GM19239 (cell line): ENCODE measurements around the gene EAPP.
"Not testable (repeated sequence)": the region's sequence is repeated elsewhere in the genome, so short reads cannot be mapped to it uniquely, and the experiment has no call there.

Experiments
- DNase-seq: peaks from one replicate; pipeline ENCODE4 v3.0.0; 2011; ENCODE audit warnings: low spot score; ENCODE audit not compliant: insufficient read length
- FAIRE-seq: peaks from 2 replicates; lab custom pipeline; 2011; peaks lifted over from hg19 to GRCh38; lab: Jason Lieb, UNC

Gene EAPP

DNA sequence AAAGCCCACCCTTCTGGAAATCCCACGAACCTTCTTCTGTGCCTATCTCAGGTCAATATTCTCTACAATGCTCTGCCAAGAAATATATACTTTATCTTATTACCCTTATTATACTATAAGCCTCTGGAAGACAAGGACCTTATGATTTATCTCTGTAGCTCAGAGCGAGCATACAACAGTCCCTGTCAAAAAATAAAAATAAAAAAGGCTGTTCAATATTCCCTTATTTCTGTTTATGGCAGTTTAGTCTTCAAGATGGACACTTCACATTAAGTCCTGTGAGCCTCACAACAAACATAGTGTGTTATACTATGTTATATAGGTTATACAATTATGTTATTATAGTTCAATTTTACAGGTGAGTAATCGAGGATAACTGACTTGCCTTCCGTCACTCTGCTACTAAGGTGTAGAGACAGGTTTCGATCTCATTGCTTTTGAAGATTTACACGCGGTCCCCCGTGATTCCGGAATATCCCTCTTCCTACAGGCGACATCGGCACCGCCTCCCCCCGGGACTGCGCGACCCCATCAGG, 562 bp downstream of the EAPP start:
- DNase-seq (no peak), FAIRE-seq (no peak)

DNA sequence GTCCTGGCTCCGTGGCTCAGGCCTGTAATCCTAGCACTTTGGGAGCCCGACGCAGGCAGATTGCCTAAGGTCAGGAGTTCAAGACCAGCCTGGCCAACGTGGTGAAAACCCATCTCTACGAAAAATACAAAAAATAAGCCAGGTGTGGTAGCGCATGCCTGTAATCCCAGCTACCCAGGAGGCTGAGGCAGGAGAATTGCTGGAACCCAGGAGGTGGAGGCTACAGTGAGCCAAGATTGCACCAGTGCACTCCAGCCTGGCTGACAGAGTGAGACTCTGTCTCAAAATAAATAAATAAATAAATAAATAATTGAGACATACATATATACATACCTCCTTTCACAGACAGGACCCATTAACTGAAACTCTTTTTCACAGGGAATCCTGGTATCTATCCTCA, 1.4 kb downstream of the EAPP start:
- not testable (repeated sequence) for FAIRE-seq, DNase-seq

GRCh38 chr14:34537677-34538009, 1.9 kb downstream of the EAPP start:
- FAIRE-seq: no peak
- no peak for DNase-seq

DNA sequence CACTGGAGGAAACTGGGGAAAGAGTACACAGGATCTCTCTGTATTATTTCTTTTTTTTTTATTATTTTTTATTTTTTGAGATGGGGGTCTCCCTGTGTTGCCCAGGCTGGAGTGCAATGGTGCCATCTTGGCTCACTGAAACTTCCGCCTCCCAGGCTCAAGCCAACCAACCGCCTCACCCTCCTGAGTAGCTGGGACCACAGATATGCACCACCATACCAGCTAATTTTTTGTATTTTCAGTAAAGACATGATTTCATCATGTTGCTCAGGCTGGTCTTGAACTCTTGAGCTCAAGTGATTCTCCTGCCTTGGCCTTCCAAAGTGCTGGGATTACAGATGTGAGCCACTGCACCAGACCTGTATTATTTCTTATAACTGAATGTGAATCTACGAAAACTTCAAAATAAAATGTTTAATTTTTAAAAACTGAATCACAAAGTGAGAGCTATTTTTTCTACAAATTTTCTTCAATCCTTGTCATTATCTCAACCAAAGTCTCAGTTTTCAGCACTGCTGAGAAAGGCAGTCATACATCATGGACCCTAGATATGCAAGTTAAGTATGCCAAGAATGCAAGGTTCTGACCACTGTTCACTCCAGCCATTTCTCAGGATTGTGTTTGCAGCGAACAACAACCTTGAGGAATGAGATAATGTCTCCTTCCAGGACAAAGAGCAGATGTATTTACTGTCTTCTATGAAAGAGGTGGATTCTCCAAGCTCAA, 2.4 kb downstream of the EAPP start:
- no peak for DNase-seq
- FAIRE-seq: no peak

GRCh38 chr14:34527591-34527990, 11.9 kb downstream of the EAPP start:
- DNase-seq (no peak), FAIRE-seq (no peak)

GRCh38 chr14:34524216-34524615, 15.3 kb downstream of the EAPP start:
- not testable (repeated sequence) for FAIRE-seq, DNase-seq

DNA sequence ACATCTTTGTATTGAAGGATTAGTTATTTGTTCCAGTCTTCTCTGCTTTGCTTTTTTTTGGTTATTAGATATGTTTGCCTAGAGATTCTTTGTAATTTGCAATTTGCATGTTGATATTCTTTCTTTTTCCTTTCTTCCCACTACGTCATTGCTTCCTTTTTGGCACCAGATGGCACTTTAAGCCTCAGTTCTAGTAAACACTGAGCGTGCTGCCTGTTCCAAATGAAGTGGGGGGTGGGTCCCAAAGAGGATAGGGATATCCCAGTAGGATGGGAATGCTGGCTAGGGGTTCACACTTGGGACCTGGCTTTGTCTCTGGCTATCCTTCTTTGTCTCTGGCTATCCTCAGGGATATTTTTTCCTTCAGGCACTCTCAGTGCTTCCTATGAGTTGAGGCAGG, 17.0 kb downstream of the EAPP start:
- DNase-seq: no peak

DNA sequence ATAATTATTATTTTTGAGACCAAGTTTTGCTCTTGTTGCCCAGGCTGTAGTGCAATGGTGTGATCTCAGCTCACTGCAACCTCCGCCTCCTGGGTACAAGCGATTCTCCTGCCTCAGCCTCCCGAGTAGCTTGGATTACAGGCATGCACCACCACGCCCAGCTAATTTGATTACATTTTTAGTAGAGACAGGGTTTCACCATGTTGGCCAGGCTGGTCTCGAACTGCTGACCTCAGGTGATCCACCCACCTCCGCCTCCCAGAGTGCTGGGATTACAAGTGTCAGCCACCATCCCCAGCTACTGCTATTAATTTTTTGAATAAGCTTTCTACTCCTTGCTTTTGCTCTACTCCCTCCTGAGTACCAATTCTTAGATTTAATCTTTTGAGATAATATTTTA, 18.4 kb downstream of the EAPP start:
- DNase-seq: not testable (repeated sequence)

More for the DNA sequence above, 17.0 kb downstream of the EAPP start:
- FAIRE-seq: no peak

DNA sequence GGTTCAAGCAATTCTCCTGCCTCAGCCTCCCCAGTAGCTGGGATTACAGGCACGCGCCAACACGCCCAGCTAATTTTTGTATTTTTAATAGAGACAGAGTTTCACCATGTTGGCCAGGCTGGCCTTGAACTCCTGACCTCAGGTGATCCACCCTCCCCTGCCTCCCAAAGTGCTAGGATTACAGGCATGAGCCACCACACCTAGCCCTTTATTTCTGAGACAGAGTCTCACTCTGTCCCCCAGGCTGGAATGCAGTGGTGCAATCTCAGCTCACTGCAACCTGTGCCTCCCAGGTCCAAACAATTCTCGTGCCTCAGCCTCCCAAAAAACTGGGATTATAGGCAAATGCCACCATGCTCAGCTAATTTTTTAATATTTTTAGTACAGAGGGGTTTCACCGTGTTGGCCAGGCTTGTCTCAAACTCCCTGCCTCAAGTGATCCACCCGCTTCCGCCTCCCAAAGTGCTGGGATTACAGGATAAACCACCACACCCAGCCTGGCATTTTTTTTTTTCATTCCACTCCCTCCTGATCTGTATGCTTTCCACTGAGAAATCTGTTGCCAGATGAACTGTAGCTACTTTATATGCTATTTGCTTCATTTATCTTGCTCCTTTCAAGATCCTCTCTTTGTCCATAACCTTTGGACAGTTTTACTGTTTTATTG, 19.1 kb downstream of the EAPP start:
- not testable (repeated sequence) for FAIRE-seq, DNase-seq

More for the DNA sequence above, 18.4 kb downstream of the EAPP start:
- FAIRE-seq: not testable (repeated sequence)

- FAIRE-seq (no peak), DNase-seq (no peak)
Observed at GRCh38 chr14:34507884-34508283, 31.6 kb downstream of the EAPP start.

DNA sequence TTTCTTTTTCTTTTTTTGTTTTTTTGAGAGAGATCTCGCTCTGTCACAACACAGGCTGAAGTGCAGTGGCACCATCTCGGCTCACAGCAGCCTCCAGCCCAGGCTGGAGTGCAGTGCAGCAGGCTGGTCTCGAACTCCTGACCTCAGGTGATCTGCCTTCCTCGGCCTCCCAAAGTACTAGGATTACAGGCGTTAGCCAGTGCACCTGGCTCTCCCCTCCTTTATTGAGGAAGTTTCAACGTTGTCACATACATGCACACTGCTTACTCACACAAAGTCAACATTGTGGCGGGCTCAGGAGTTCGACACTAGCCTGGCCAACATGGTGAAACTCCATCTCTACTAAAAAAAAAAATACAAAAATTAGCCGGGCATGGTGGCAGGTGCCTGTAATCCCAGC, 32.0 kb downstream of the EAPP start:
- DNase-seq (no peak), FAIRE-seq (no peak)

DNA sequence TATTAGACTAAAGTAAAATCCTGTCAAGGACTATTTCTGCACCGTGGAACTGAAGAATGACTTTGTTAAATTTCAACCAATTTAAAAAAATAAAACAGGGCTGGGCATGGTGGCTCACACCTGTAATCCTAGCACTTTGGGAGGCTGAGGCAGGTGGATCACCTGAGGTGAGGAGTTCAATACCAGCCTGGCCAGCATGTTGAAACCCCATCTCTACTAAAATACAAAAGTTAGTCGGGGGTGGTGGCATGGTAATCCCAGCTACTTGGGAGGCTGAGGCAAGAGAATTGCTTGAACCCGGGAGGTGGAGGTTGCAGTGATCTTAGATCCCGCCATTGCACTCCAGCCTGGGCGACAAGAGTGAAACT, 34.4 kb downstream of the EAPP start:
- not testable (repeated sequence) for FAIRE-seq

GRCh38 chr14:34504027-34504426, 35.5 kb downstream of the EAPP start:
- not testable (repeated sequence) for FAIRE-seq, DNase-seq

More for the DNA sequence above, 34.4 kb downstream of the EAPP start:
- not testable (repeated sequence) for DNase-seq

DNA sequence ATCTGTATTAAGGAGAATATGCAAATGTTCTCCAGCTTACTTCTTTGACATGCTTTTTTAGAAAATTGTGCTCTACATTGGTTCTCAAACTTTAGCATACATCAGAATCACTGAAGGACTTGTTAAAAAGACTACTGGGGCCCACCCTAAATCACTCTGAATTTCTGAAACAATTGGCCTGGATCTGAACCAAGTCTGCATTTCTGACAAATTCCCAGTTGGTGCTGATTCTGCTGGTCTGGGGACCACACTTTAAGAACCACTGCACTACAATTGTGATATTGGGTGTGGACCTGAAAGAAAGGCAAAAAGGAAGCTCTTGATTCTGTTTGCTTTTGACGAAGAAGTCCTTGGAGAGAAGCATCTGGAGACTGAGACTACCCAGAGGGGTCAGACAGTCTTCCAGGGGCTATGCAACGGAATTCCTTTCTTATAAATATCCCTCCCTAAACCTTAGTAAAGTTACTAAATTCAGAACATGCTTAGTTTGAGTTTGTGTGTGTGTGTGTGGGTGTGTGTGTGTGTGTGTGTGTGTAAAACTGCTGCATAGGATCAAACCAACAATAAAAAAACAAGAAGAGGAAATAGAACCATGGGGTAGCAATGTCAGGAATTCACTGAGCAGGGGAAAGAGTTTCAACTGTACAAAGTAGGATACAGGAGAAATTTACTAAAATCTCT, 36.8 kb downstream of the EAPP start:
- FAIRE-seq (no peak), DNase-seq (no peak)

DNA sequence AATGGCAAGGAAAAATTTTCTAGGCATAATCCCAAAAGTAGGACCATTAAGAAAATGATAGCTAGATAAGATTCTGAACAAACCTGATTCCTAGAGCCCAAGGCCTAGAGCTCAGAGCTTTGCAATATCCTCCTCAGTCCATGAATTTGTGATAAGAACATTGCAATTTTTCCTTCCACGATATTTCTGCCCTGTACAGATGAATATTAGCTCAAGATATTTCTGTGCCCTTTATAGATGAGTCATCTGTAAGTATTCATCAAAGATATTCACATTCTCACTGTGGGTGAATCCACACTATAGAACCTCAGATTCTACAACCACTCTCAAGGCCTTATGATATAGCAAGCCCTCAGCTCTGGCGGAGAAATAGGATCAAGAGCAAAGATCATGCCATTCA, 37.5 kb downstream of the EAPP start:
- DNase-seq (no peak), FAIRE-seq (no peak)

DNA sequence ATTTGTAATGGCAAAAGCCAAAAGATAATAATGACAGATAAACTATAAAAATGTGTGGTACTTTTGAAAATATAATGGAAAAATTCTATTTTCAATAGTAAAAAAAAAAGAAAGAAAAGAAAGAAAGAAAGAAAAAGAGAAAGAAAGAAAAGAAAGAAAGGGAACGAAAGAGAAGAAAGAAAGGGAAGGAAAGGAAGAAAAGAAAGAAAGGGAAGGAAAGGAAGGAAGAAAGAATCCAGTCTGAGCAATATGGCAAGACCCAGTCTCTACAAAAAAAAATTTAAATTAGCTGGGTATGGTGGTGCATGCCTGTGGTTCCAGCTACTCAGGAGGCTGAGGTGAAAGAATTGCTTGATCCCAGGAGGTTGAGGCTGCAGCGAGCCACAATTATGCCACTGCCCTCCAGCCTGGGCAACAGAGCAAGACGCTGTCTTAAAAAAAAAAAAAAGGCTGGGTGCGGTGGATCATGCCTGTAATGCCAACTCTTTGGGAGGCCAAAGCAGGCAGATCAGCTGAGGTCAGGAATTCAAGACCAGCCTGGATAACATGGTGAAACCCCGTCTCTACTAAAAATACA, 38.4 kb downstream of the EAPP start:
- no peak for FAIRE-seq

GRCh38 chr14:34498684-34499412, 40.7 kb downstream of the EAPP start:
- no peak for FAIRE-seq
- DNase-seq: no peak

More for the DNA sequence above, 38.4 kb downstream of the EAPP start:
- DNase-seq: no peak

- DNase-seq (no peak), FAIRE-seq (no peak)
Observed at GRCh38 chr14:34496679-34497513, 42.6 kb downstream of the EAPP start.

DNA sequence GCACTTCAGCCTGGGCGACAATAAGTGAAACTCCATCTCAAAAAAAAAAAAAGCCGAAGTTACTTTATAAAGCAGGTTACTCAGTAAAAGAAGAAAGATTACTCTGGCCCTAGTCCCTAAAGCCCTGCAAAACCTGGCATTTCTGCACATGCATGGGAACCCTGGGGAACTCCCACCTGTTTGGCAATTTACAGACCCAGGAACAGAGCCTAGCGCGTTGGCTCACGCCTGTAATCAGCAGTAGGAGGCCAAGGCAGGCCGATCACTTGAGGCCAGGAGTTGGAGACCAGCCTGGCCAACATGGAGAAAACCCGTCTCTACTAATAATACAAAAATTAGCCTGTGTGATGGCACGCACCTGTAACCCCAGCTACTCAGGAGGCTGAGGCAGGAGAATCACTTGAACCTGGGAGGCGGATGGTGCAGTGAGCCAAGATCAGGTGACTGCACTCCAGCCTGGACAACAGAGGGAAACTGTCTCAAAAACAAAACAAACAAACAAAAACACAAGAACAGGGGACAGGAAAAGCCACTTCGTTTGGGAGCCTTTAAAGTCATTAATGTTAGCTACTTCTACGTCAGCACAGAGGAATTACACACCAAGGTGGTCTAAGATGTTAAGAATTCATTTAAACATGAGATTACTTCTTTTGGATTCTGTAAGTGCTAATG, 43.4 kb downstream of the EAPP start:
- DNase-seq (no peak), FAIRE-seq (no peak)
